SK-N-SH (cell line): ENCODE measurements around the gene ITPRID2.

Experiments used
- EP300 ChIP-seq, 2 experiments: IDR thresholded peaks; 2 replicates each; pipeline versions ENCODE4 v1.4.0 to v1.6.1; 2012; ENCODE audit warnings: borderline replicate concordance in 1 of 2, low read depth in 1 of 2, low read length in 1 of 2
- FOXJ3 ChIP-seq: sonication (generic); formaldehyde crosslinking; IDR thresholded peaks from 2 replicates; pipeline ENCODE4 v1.5.1; 2020; ENCODE audit warnings: mild to moderate bottlenecking, missing genetic modification reagents
- FOXM1 ChIP-seq: IDR thresholded peaks from 2 replicates; pipeline ENCODE4 v1.4.0; 2012; ENCODE audit warnings: low read depth, mild to moderate bottlenecking
- GABPA ChIP-seq: IDR thresholded peaks from 2 replicates; pipeline ENCODE4 v1.4.0; 2012; ENCODE audit warnings: low read depth, mild to moderate bottlenecking
- GATA2 ChIP-seq: sonication (generic); formaldehyde crosslinking; IDR thresholded peaks from 2 replicates; pipeline ENCODE4 v1.5.0; 2020; ENCODE audit warnings: mild to moderate bottlenecking, missing genetic modification reagents
- MXI1 ChIP-seq: IDR thresholded peaks from 2 replicates; pipeline ENCODE4 v1.6.1; 2012; ENCODE audit warnings: mild to moderate bottlenecking, low read depth, low read length, improper control_type of control experiment
- POLR2AphosphoS5 ChIP-seq: IDR thresholded peaks from 2 replicates; pipeline ENCODE4 v1.6.1; 2012; ENCODE audit warnings: low read depth, low read length
- RAD21 ChIP-seq: IDR thresholded peaks from 2 replicates; pipeline ENCODE4 v1.6.1; 2012; ENCODE audit warnings: mild to moderate bottlenecking, low read length
- REST ChIP-seq: IDR thresholded peaks from 2 replicates; pipeline ENCODE4 v1.6.1; 2012; ENCODE audit warnings: mild to moderate bottlenecking, low read depth, low read length, moderate library complexity
- SIN3A ChIP-seq: IDR thresholded peaks from 2 replicates; pipeline ENCODE4 v1.6.1; 2012; ENCODE audit warnings: low read depth, mild to moderate bottlenecking, low read length, moderate library complexity, borderline replicate concordance
- TAF1 ChIP-seq: IDR thresholded peaks from 2 replicates; pipeline ENCODE4 v1.6.1; 2012; ENCODE audit warnings: low read depth, mild to moderate bottlenecking, low read length, moderate library complexity, borderline replicate concordance
- TF ChIP-seq, protein P1 (sequence below): fragments of 200-600 bp; sonication (generic); IDR thresholded peaks from 2 replicates; pipeline ENCODE4 v1.6.1; 2017; ENCODE audit warnings: antibody characterized with exemption, mild to moderate bottlenecking, moderate library complexity
- TF ChIP-seq, protein P2 (sequence below): fragments of 150-350 bp; IDR thresholded peaks from 2 replicates; pipeline ENCODE4 v1.6.1; 2017; ENCODE audit warnings: antibody characterized with exemption, low read length, low read depth, borderline replicate concordance
- TF ChIP-seq, protein P3 (sequence below): IDR thresholded peaks from 2 replicates; pipeline ENCODE4 v1.4.0; 2012; ENCODE audit warnings: low read depth

- TF ChIP-seq RAD21 (no peak), SIN3A (no peak), REST (no peak), EP300 (IDR thresholded peaks at IDR 0.05; ENCODE audit: borderline replicate concordance in 1 of 2, low read depth in 1 of 2, low read length in 1 of 2) (no peak), TAF1 (no peak), MXI1 (no peak), GATA2 (no peak), POLR2AphosphoS5 (no peak), GABPA (no peak), FOXJ3 (CRISPR knock-in tag) (no peak), FOXM1 (no peak)
- TF ChIP-seq, protein P1, sequence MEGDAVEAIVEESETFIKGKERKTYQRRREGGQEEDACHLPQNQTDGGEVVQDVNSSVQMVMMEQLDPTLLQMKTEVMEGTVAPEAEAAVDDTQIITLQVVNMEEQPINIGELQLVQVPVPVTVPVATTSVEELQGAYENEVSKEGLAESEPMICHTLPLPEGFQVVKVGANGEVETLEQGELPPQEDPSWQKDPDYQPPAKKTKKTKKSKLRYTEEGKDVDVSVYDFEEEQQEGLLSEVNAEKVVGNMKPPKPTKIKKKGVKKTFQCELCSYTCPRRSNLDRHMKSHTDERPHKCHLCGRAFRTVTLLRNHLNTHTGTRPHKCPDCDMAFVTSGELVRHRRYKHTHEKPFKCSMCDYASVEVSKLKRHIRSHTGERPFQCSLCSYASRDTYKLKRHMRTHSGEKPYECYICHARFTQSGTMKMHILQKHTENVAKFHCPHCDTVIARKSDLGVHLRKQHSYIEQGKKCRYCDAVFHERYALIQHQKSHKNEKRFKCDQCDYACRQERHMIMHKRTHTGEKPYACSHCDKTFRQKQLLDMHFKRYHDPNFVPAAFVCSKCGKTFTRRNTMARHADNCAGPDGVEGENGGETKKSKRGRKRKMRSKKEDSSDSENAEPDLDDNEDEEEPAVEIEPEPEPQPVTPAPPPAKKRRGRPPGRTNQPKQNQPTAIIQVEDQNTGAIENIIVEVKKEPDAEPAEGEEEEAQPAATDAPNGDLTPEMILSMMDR = no peak
- TF ChIP-seq, protein P2, sequence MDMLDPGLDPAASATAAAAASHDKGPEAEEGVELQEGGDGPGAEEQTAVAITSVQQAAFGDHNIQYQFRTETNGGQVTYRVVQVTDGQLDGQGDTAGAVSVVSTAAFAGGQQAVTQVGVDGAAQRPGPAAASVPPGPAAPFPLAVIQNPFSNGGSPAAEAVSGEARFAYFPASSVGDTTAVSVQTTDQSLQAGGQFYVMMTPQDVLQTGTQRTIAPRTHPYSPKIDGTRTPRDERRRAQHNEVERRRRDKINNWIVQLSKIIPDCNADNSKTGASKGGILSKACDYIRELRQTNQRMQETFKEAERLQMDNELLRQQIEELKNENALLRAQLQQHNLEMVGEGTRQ = no peak
- TF ChIP-seq, protein P3, sequence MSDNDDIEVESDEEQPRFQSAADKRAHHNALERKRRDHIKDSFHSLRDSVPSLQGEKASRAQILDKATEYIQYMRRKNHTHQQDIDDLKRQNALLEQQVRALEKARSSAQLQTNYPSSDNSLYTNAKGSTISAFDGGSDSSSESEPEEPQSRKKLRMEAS = no peak
Observed at GRCh38 chr2:181958726-181959125, 67.2 kb downstream of the ITPRID2 start.
